Right lobe of liver (tissue), 4 donors: ENCODE results near the gene IFNA1.

ENCODE experiments used
- CTCF ChIP-seq, 4 donors: fragments of 200-600 bp in 3 of 4; fragments of 450-650 bp in 1 of 4; IDR thresholded peaks; one replicate each; pipeline versions ENCODE4 v1.5.1 to v1.8.0; 2016 to 2022; ENCODE audit warnings: antibody characterized with exemption in 4 of 4, mild to moderate bottlenecking in 2 of 4
- POLR2A ChIP-seq: fragments of 450-650 bp; IDR thresholded peaks from one replicate; pipeline ENCODE4 v1.6.1; 2017; ENCODE audit warnings: antibody characterized with exemption, mild to moderate bottlenecking
- donor health status: DM: no; HTN: no; CAD: no.
- donor health status: DM: no; HTN: no; CAD: no.
- donor health status: DM: no; HTN: yes; CAD: no.

- no peak for TF ChIP-seq CTCF (IDR thresholded peaks at IDR 0.05)
- TF ChIP-seq POLR2A = no peak
Measured at GRCh38 chr9:21432672-21433425, 7.4 kb upstream of the IFNA1 start.
